GM18951 (cell line): ENCODE results near the gene TAS1R3.

Source experiments
- POLR2A ChIP-seq: IDR thresholded peaks from 4 replicates; pipeline ENCODE4 v1.6.1; 2011; ENCODE audit warnings: mild to moderate bottlenecking; ENCODE audit not compliant: insufficient read length, insufficient read depth; ENCODE audit errors: extremely low read depth
- in situ Hi-C: fragments of 300-500 bp; cut with MboI; formaldehyde crosslinking; loops from one replicate; pipeline ENCODE4 v1.12.0; 2022; ENCODE audit warnings: low sequenced_read_pairs, mixed read lengths, inconsistent platforms; ENCODE audit not compliant: unreplicated experiment

The TAS1R3 gene

DNA sequence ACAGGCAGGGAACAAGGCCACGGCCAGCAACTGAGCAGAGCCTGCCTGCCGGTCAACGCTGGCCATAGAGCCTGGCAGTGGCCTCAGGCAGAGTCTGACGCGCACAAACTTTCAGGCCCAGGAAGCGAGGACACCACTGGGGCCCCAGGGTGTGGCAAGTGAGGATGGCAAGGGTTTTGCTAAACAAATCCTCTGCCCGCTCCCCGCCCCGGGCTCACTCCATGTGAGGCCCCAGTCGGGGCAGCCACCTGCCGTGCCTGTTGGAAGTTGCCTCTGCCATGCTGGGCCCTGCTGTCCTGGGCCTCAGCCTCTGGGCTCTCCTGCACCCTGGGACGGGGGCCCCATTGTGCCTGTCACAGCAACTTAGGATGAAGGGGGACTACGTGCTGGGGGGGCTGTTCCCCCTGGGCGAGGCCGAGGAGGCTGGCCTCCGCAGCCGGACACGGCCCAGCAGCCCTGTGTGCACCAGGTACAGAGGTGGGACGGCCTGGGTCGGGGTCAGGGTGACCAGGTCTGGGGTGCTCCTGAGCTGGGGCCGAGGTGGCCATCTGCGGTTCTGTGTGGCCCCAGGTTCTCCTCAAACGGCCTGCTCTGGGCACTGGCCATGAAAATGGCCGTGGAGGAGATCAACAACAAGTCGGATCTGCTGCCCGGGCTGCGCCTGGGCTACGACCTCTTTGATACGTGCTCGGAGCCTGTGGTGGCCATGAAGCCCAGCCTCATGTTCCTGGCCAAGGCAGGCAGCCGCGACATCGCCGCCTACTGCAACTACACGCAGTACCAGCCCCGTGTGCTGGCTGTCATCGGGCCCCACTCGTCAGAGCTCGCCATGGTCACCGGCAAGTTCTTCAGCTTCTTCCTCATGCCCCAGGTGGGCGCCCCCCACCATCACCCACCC, at the start of gene TAS1R3:
TAS1R3 (plus strand) TSS at position 213 of the 898 bp plus-strand sequence; CDS start at position 279, 66 bp downstream.
- TF ChIP-seq POLR2A = no peak
- in situ Hi-C loops = no loop called here

DNA sequence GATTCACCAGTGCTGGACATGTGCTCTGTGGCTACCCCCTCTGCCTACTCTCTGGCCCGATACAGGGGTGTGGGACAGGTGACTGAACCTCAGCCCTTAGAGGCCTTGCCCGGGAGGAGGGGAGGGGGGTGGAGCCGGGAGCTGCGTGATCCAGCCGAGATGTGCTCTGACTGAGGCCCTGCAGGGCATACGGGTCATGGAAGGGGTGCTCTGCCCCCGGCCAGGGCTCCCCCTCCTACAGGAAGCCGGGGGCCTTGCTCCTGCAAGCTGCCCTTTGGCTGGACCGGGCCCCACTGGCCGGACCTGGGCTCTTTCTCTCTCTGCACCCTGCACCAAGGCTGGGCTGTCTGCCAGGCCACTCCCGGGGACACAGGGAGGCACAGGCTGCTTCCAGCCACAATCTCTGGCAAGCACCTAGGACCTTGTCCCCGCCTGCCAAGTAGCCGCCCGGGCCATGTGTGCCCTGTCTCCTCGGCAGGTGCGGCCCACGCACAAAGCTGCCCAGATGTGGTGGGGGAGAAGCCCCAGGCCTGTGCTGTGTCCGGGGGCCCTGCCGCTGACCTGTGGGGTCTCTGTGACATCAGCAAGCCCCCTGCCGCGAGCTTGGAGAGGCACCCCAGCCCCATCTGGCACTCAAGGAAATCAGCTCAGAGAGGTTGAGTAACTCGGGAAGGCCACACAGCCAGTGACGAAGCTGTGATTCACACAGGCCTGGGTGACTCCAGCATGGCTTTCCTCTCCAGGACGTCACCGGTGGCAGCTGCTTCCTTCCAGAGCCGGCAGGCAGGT, 49.4 kb upstream of the TAS1R3 start:
- in situ Hi-C loops = no loop called here
- no peak for TF ChIP-seq POLR2A

DNA sequence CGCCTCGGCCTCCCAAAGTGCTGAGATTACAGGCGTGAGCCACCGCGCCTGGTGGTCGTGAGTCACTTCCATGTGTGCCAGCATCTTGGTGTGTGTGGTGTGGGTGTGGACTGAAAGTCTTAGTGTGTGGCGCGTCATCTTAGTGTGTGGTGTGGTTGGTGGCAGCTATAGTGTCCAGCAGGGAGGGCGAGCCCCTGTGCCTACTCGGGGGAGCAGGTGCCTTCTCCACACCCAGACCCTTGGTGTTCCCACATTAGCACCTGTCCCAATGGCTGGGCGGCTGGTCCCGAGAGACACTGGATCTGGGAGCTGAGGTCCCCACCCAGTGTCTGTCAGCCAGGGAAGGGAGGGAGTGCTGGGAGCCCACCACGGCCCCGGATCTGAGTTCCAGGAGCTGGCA, 48.1 kb upstream of the TAS1R3 start:
- in situ Hi-C loops = no loop called here

DNA sequence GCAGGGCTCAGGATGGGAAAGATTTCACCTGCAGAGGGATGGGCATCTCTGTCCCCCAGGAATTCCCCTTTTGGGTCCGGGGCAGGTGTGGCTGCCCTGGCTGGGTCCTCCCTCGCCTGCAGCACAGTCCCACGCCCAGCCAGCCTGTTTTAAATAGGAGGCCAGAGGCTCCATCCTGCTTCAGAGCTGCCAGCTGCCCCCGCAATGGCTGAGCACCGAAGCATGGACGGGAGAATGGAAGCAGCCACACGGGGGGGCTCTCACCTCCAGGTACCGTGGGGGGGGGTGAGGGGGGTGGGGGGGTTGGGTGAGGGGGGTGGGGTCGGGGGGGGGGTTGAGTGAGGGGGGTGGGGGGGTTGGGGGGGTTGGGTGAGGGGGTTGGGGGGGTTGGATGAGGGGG, 47.3 kb upstream of the TAS1R3 start:
- no peak for TF ChIP-seq POLR2A
- in situ Hi-C loops = no loop called here

More for the DNA sequence above, 48.1 kb upstream of the TAS1R3 start:
- no peak for TF ChIP-seq POLR2A

DNA sequence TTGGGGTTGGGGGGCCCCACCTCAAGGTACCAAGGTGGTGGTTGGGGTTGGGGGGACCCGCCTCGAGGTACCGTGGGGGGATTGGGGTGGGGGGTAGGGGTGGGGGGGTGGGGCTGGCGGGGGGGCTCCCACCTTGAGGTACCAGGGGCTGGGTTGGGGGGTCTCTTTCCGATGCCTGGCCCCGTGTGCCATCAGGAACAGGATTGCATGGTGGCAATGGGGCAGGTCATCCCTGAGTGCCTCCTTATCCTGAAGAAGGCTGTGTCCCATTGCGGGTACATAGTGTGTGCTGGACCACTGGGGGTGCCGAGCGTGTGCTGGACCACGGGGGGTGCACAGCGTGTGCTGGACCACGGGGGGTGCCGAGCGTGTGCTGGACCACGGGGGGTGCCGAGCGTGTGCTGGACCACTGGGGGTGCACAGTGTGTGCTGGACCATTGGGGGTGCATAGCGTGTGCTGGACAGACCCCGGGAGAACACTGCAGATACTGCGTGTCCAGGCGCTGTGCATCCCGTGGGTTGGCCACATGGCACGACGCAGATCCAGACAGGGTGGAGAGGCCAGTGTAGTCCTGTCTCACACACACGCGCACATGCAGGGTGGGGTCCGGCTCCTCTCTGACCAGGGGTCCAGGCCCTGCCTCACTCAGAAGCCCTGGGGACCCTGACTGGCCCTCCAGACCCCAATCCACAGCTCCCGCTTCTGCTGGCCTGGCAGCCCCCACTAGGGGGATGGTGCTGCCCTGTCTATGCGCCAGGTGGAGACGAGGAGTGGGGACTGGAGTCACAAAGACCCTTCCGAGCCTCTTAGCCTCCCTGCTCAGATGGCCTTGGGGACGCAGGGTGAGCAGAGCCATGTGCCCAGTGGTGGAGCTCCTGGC, 46.6 kb upstream of the TAS1R3 start:
- in situ Hi-C loops = no loop called here
- no peak for TF ChIP-seq POLR2A

DNA sequence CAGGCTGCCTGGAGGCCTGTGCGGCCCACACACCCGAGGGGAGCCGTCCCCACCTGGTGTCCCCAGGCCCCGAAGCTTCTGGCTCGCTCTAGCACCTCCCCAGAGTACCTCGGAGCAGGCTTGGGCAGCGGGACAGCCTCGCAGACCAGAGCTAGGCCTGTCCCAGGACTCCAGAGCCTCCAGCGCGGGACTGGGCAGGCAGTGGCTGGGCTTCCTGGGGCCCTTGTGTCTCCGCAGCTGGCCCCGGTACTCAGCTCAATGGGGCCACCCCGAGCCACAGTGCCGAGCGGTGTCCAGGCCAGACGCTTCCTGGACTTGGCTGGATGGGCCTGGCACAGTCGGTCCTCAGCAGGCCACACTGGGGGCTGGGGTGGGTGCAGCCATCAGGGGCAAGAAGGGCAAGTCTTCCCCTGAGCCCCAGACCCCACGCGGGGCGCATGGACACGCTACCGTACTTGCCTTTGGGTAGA, 45.9 kb upstream of the TAS1R3 start:
- no peak for TF ChIP-seq POLR2A
- in situ Hi-C loops = no loop called here

DNA sequence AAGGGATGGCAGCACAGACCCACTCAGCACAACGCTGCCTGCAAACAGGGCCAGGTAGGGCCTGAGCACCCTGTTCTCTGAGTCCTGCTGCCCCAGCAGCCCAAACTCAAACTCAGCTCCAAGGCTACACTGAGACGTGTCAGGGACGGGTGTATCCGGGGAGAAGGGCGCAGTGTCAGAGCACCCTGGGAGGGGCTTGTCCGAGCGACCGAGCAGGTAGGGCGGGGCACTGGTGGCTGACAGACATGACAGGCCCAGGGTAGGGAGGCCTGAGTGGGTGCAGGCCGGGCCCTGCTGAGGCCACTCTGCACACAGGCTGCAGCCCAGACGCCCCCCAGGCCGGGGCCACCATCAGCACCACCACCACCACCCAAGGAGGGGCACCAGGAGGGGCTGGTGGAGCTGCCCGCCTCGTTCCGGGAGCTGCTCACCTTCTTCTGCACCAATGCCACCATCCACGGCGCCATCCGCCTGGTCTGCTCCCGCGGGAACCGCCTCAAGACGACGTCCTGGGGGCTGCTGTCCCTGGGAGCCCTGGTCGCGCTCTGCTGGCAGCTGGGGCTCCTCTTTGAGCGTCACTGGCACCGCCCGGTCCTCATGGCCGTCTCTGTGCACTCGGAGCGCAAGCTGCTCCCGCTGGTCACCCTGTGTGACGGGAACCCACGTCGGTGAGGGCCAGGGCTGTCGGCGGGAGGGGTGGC, 45.3 kb upstream of the TAS1R3 start:
- TF ChIP-seq POLR2A = no peak
- in situ Hi-C loops = no loop called here

DNA sequence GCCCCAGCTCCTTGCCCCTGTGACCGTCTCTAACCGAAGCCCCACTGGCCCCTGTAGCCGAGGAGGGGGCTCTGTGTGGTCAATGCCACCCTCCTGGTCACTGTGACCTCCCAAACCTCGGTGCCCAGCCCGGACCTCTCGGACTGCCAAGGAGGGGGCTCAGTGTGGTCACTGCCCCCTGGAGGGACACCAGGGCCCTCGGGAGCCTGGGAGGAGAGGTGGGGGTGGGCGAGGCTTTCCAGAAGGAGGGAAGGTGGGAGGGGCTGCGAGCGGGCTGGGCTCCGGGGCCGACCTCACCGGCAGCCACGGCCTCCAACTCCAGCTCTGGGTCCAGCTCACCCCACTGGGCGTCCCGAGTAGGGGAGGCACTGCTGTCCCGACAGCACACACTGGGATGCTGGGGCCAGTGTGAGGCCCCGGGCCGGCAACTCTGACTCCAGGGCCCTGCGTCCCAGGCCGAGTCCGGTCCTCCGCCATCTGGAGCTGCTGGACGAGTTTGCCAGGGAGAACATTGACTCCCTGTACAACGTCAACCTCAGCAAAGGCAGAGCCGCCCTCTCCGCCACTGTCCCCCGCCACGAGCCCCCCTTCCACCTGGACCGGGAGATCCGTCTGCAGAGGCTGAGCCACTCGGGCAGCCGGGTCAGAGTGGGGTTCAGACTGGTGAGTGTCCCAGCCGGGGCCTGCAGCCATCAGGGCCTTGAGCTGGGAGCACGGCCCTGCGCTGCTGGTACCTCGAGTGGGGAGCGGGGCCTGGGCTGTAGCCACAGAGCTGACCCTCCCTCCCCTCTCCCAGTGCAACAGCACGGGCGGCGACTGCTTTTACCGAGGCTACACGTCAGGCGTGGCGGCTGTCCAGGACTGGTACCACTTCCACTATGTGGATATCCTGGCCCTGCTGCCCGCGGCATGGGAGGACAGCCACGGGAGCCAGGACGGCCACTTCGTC, 44.5 kb upstream of the TAS1R3 start:
- no peak for TF ChIP-seq POLR2A
- in situ Hi-C loops = no loop called here

DNA sequence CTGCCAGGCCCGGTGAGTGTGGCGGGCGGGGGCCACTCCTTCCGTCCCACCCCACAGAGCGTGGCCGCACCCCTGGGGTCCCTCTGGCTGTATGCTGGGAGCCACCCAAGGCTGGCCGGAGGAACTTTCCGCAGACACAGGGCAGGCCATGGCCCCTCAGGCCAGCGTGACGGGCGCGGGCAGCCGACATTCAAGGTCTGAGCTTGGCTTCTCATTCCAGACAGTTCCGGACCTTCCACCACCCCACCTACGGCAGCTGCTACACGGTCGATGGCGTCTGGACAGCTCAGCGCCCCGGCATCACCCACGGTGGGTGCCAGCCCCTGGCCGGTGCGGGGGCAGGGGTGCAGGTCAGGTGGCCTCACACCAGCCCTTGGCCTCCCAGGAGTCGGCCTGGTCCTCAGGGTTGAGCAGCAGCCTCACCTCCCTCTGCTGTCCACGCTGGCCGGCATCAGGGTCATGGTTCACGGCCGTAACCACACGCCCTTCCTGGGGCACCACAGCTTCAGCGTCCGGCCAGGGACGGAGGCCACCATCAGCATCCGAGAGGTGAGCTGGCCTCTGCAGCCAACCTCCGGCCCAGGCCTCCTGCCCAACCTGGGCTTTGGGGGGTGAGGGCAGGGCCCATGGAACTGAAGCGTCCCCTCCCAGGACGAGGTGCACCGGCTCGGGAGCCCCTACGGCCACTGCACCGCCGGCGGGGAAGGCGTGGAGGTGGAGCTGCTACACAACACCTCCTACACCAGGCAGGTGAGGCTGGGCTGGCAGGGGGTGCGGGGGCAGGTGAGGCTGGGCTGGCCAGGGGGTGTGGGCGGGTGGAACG, 43.6 kb upstream of the TAS1R3 start:
- TF ChIP-seq POLR2A = no peak
- in situ Hi-C loops = no loop called here

DNA sequence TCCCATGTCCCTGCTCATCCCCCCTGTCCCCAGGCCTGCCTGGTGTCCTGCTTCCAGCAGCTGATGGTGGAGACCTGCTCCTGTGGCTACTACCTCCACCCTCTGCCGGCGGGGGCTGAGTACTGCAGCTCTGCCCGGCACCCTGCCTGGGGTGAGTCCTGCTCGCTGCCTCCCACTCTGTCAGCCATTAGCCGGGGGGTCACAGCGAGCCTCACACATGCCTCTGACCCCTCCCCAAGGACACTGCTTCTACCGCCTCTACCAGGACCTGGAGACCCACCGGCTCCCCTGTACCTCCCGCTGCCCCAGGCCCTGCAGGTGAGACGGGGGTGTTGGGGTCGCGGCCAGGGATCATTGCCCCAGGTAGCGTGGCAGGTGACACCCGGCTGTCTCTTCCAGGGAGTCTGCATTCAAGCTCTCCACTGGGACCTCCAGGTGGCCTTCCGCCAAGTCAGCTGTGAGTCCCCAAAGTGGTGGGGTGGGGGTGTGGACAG, 40.8 kb upstream of the TAS1R3 start:
- no peak for TF ChIP-seq POLR2A
- in situ Hi-C loops = no loop called here
